ENCODE results near the gene NOC4L. TPM values are rescaled to one million over a fixed set of nuclear protein-coding genes. Genes with fewer than 3 reads are reported as not detected.

Gene NOC4L
- total RNA-seq, 1 experiment from 2014 or later = 36.5 TPM

DNA sequence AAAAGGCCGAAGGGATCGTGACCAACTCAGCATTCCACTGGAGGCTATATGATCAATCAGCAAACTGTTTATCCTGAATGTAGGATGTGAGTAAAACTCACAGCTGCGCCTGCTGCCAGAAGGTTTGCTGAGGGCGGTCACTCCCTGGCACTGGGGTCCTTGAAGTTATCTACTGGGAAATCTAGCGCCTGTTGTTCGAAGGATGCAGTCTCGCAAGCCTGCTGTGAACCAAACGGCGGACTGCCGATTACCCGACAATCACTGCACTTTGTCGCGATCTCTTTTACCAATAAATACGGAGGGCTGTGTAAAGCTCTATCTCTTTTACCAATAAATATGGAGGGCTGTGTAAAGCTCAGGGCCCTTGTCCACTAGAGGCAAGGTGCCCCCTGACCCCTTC lies 13.0 kb upstream of the NOC4L start:
- no peaks in the 10 kb centered on the region for H3K27me3 ChIP-seq (ENCODE audit: insufficient read depth, low read length)
- H3K23ac ChIP-seq (ENCODE audit: insufficient read length, low read depth, low read length) = no peak overlapping the region
- no peak overlapping the region; a peak in 1 of 5 replicates for H3K4me3 Mint-ChIP-seq
- no peak overlapping the region for H3K14ac ChIP-seq (ENCODE audit: insufficient read depth, low read length)
- TF ChIP-seq, protein P1, sequence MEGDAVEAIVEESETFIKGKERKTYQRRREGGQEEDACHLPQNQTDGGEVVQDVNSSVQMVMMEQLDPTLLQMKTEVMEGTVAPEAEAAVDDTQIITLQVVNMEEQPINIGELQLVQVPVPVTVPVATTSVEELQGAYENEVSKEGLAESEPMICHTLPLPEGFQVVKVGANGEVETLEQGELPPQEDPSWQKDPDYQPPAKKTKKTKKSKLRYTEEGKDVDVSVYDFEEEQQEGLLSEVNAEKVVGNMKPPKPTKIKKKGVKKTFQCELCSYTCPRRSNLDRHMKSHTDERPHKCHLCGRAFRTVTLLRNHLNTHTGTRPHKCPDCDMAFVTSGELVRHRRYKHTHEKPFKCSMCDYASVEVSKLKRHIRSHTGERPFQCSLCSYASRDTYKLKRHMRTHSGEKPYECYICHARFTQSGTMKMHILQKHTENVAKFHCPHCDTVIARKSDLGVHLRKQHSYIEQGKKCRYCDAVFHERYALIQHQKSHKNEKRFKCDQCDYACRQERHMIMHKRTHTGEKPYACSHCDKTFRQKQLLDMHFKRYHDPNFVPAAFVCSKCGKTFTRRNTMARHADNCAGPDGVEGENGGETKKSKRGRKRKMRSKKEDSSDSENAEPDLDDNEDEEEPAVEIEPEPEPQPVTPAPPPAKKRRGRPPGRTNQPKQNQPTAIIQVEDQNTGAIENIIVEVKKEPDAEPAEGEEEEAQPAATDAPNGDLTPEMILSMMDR (conservative IDR thresholded peaks at IDR 0.05) = no peak
- no peak overlapping the region for H2BK12ac ChIP-seq (ENCODE audit: insufficient read length, low read depth, low read length)
- no peaks in the 10 kb centered on the region for H3K79me2 ChIP-seq (ENCODE audit: insufficient read depth, low read length)
- H3K9ac ChIP-seq (ENCODE audit: extremely low read depth, insufficient read length, low read length) = no peak overlapping the region
- no peak overlapping the region for H3K4me2 ChIP-seq (ENCODE audit: insufficient read depth, insufficient read length, low read length)
- H3K4me1 Mint-ChIP-seq = no peaks in the 10 kb centered on the region
- no peak for DNase-seq
- H3K4me1 ChIP-seq (ENCODE audit: insufficient read depth, low read length) = no peaks in the 10 kb centered on the region
- H3K23me2 ChIP-seq (ENCODE audit: insufficient read length, low read depth, low read length, poor library complexity, severe bottlenecking) = no peaks in the 10 kb centered on the region
- peaks cover 33% of the 10 kb centered on the region for H3K27me3 Mint-ChIP-seq (ENCODE audit: low read depth)
- no peak overlapping the region for H3K56ac ChIP-seq (ENCODE audit: insufficient read length, low read depth, low read length)
- no peaks in the 10 kb centered on the region for H4K20me1 ChIP-seq (ENCODE audit: control insufficient read depth, insufficient read depth, insufficient read length)
- no peak overlapping the region for H3K4ac ChIP-seq (ENCODE audit: low read depth, low read length)
- H3K9me3 Mint-ChIP-seq = peaks cover 40 to 52% of the 10 kb centered on the region in 2 experiments
- no peak overlapping the region for H2BK120ac ChIP-seq (ENCODE audit: low read depth, low read length, poor library complexity, severe bottlenecking)
- H4K5ac ChIP-seq (ENCODE audit: insufficient read length, low read depth, low read length) = no peak overlapping the region
- no peak overlapping the region for H2AFZ ChIP-seq (ENCODE audit: low read length)
- peaks cover 33 to 49% (median 39%) of the 10 kb centered on the region in 3 experiments for H3K36me3 Mint-ChIP-seq (ENCODE audit: insufficient read depth in 1 of 3, low read depth in 3 of 3)
- H2BK20ac ChIP-seq (ENCODE audit: low read depth, low read length, poor library complexity, severe bottlenecking) = no peak overlapping the region
- H2BK15ac ChIP-seq (ENCODE audit: low read depth, low read length) = no peak overlapping the region
- no peak overlapping the region for H3T11ph ChIP-seq (ENCODE audit: low read length)
- no peak overlapping the region for H4K91ac ChIP-seq (ENCODE audit: insufficient read length, low read depth, low read length)
- H2AK5ac ChIP-seq (ENCODE audit: insufficient read length, low read length) = no peak overlapping the region
- H3K79me1 ChIP-seq (ENCODE audit: insufficient read depth, low read depth, low read length, poor library complexity, severe bottlenecking) = no peaks in the 10 kb centered on the region
- H4K8ac ChIP-seq (replicated peaks; ENCODE audit: insufficient read length, low read depth, low read length) = no peak overlapping the region
- peaks cover 21% of the 10 kb centered on the region for H3K9me3 ChIP-seq (ENCODE audit: control insufficient read depth, low read depth, low read length)
- no peak overlapping the region for H3K27ac ChIP-seq (ENCODE audit: insufficient read length, low read depth, low read length)
- H3K18ac ChIP-seq (ENCODE audit: insufficient read length, low read depth, low read length) = no peak overlapping the region
- H3K27ac Mint-ChIP-seq = no peak overlapping the region
- no peak overlapping the region for H2BK5ac ChIP-seq (ENCODE audit: insufficient read length, low read length)
- no CpG with 5 or more reads among the region's 14 CpGs for WGBS (ENCODE audit: extremely low coverage, insufficient read length, low lambda C conversion rate)
